Neural cell (in vitro differentiated cells): Measurements from ENCODE around the gene RPS13.

ENCODE experiments used
- TF ChIP-seq, protein P1 (sequence below): fragments of 450-650 bp; IDR thresholded peaks from 2 replicates; pipeline ENCODE4 v1.5.1; 2014; ENCODE audit warnings: antibody characterized with exemption, mild to moderate bottlenecking, moderate library complexity; ENCODE audit not compliant: poor library complexity, severe bottlenecking
- TF ChIP-seq, protein P2 (sequence below): IDR thresholded peaks from 2 replicates; pipeline ENCODE4 v1.6.1; 2012; ENCODE audit warnings: borderline replicate concordance

DNA sequence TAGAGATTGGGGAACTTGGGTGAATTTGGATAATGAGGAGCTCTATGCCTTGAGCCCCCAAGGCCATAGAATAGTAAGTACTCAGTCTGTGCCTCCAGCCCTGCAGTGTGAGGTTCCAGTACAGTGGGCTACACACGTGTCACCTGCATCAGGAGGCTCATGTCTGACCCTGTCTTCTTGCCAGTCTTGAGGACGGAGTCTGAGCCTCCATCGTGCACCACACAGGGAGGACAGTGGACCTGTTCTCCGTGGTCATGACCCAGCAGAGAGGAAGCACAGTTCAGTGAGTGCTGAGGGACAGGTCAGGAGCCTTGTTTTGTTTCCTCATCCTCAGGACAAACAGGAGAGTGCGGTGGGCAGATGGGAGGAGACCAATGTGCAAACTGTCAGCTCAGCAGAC, 30.8 kb downstream of the RPS13 start:
- TF ChIP-seq, protein P1, sequence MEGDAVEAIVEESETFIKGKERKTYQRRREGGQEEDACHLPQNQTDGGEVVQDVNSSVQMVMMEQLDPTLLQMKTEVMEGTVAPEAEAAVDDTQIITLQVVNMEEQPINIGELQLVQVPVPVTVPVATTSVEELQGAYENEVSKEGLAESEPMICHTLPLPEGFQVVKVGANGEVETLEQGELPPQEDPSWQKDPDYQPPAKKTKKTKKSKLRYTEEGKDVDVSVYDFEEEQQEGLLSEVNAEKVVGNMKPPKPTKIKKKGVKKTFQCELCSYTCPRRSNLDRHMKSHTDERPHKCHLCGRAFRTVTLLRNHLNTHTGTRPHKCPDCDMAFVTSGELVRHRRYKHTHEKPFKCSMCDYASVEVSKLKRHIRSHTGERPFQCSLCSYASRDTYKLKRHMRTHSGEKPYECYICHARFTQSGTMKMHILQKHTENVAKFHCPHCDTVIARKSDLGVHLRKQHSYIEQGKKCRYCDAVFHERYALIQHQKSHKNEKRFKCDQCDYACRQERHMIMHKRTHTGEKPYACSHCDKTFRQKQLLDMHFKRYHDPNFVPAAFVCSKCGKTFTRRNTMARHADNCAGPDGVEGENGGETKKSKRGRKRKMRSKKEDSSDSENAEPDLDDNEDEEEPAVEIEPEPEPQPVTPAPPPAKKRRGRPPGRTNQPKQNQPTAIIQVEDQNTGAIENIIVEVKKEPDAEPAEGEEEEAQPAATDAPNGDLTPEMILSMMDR: no peak
- TF ChIP-seq, protein P2, sequence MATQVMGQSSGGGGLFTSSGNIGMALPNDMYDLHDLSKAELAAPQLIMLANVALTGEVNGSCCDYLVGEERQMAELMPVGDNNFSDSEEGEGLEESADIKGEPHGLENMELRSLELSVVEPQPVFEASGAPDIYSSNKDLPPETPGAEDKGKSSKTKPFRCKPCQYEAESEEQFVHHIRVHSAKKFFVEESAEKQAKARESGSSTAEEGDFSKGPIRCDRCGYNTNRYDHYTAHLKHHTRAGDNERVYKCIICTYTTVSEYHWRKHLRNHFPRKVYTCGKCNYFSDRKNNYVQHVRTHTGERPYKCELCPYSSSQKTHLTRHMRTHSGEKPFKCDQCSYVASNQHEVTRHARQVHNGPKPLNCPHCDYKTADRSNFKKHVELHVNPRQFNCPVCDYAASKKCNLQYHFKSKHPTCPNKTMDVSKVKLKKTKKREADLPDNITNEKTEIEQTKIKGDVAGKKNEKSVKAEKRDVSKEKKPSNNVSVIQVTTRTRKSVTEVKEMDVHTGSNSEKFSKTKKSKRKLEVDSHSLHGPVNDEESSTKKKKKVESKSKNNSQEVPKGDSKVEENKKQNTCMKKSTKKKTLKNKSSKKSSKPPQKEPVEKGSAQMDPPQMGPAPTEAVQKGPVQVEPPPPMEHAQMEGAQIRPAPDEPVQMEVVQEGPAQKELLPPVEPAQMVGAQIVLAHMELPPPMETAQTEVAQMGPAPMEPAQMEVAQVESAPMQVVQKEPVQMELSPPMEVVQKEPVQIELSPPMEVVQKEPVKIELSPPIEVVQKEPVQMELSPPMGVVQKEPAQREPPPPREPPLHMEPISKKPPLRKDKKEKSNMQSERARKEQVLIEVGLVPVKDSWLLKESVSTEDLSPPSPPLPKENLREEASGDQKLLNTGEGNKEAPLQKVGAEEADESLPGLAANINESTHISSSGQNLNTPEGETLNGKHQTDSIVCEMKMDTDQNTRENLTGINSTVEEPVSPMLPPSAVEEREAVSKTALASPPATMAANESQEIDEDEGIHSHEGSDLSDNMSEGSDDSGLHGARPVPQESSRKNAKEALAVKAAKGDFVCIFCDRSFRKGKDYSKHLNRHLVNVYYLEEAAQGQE: no peak
